ENCODE results near the gene GNA12.
"Not testable (repeated sequence)": the region's sequence is repeated elsewhere in the genome, so short reads cannot be mapped to it uniquely, and the experiment has no call there.

The GNA12 gene

GRCh38 chr7:2688409-2689342 is 155.4 kb downstream of the GNA12 start:
- no peak for DNase-seq

GRCh38 chr7:2687881-2688318 is 156.2 kb downstream of the GNA12 start, which contains the start of gene AMZ1:
Gene AMZ1 (plus strand): TSS chr7:2688202. CDS start chr7:2700452, 12,250 bp downstream.
- no peak for DNase-seq

- no peak for DNase-seq
Observed at GRCh38 chr7:2687338-2687869, 156.7 kb downstream of the GNA12 start.

- DNase-seq = no peak
Observed at GRCh38 chr7:2686101-2686500, 158.0 kb downstream of the GNA12 start.

GRCh38 chr7:2684501-2684900 is 159.6 kb downstream of the GNA12 start:
- no peak for DNase-seq

- no peak for DNase-seq
Observed at GRCh38 chr7:2681929-2682799, 161.9 kb downstream of the GNA12 start.

- DNase-seq = peak in 2 of 4 experiments; percentile 25 to 32
Observed at GRCh38 chr7:2680792-2681490, 163.2 kb downstream of the GNA12 start.

- DNase-seq = no peak
Observed at GRCh38 chr7:2680256-2680655, 163.9 kb downstream of the GNA12 start.

- DNase-seq = not testable (repeated sequence)
Observed at GRCh38 chr7:2679135-2680127, 164.7 kb downstream of the GNA12 start.

- DNase-seq = not testable (repeated sequence)
Observed at GRCh38 chr7:2678454-2678853, 165.7 kb downstream of the GNA12 start.

All from activated CD4-positive, CD25-positive, alpha-beta regulatory T cell (primary cell).